B cell (primary cell): Measurements from ENCODE around the gene LIX1. TPM values are rescaled to one million over a fixed set of nuclear protein-coding genes. Genes with fewer than 3 reads are reported as not detected.

ENCODE experiments used
- ATAC-seq: fragments of 200-7000 bp; cut with Tn5 transposase; one replicate; pipeline ENCODE4 v1.10.0; 2021; ENCODE audit warnings: low read depth, mild to moderate bottlenecking, moderate number of reproducible peaks, moderate library complexity
- CTCF ChIA-PET: fragments of 350-600 bp; sonication (Branson Sonifier 250); formaldehyde crosslinking; loops from one replicate; lab custom pipeline; 2021; ENCODE audit warnings: antibody characterized with exemption, inconsistent platforms; lab: Charles Lee
- POLR2A ChIA-PET: fragments of 350-600 bp; sonication (Branson Sonifier 250); formaldehyde crosslinking; loops from one replicate; lab custom pipeline; 2021; ENCODE audit warnings: antibody characterized with exemption; lab: Charles Lee
- DNase-seq: peaks from one replicate; pipeline ENCODE4 v3.0.0; 2013
- H2AFZ ChIP-seq: 2 replicates; pipeline ENCODE4 v1.6.1; 2012; ENCODE audit warnings: mild to moderate bottlenecking, low read depth, low read length; ENCODE audit not compliant: insufficient read depth, poor library complexity, severe bottlenecking
- H3K27ac ChIP-seq, 2 donors: 1 replicate in 1 of 2; 2 replicates in 1 of 2; pipeline ENCODE4 v1.5.1; 2012 to 2013; ENCODE audit warnings: low read length in 2 of 2, mild to moderate bottlenecking in 2 of 2, moderate library complexity in 1 of 2
- H3K27me3 ChIP-seq, 4 experiments: fragments of 200-600 bp in 1 of 4; sonication (generic) in 1 of 4; replicated peaks in 1 of 4; 1 replicate in 2 of 4; 2 replicates in 2 of 4; pipeline versions ENCODE4 v1.6.1 to v1.7.0; 2013 to 2016; ENCODE audit warnings: low read length in 3 of 4, mild to moderate bottlenecking in 2 of 4, mixed read lengths in 1 of 4, moderate library complexity in 1 of 4; ENCODE audit not compliant: insufficient read depth in 4 of 4, control insufficient read depth in 3 of 4; ENCODE audit errors: control extremely low read depth in 1 of 4
- H3K36me3 ChIP-seq, 2 experiments: replicated peaks in 1 of 2; 1 replicate in 1 of 2; 2 replicates in 1 of 2; pipeline versions ENCODE4 v1.6.1 to v1.7.1; 2013; ENCODE audit warnings: low read length in 1 of 2; ENCODE audit not compliant: insufficient read depth in 2 of 2, control insufficient read depth in 1 of 2; ENCODE audit errors: control extremely low read depth in 1 of 2, extremely low read depth in 1 of 2
- H3K4me1 ChIP-seq, 2 donors: fragments of 200-600 bp in 1 of 2; sonication (generic) in 1 of 2; 1 replicate in 1 of 2; 2 replicates in 1 of 2; pipeline versions ENCODE4 v1.5.1 to v1.6.1; 2013 to 2017; ENCODE audit warnings: low read length in 2 of 2; ENCODE audit not compliant: control insufficient read depth in 2 of 2, insufficient read depth in 2 of 2
- H3K4me2 ChIP-seq: replicated peaks from 2 replicates; pipeline ENCODE3; 2012; ENCODE audit warnings: mild to moderate bottlenecking, low read depth, low read length; ENCODE audit not compliant: poor library complexity, severe bottlenecking
- H3K4me3 ChIP-seq, 5 experiments: fragments of 200-600 bp in 1 of 5; sonication (generic) in 1 of 5; 1 replicate in 3 of 5; 2 replicates in 2 of 5; pipeline versions ENCODE4 v1.5.1 to v1.7.0; 2011 to 2016; ENCODE audit warnings: low read length in 4 of 5, mild to moderate bottlenecking in 4 of 5, low read depth in 2 of 5, control low read depth in 1 of 5, moderate library complexity in 1 of 5; ENCODE audit not compliant: insufficient read depth in 1 of 5; ENCODE audit errors: control extremely low read depth in 1 of 5, extremely low read depth in 1 of 5
- H3K79me2 ChIP-seq: fragments of 200-600 bp; sonication (generic); one replicate; pipeline ENCODE4 v1.6.0; 2016; ENCODE audit warnings: low read length; ENCODE audit not compliant: control insufficient read depth, insufficient read depth
- H3K9ac ChIP-seq: fragments of 200-600 bp; sonication (generic); 2 replicates; pipeline ENCODE4 v1.6.1; 2017; ENCODE audit warnings: mild to moderate bottlenecking, low read length, moderate library complexity
- H3K9me3 ChIP-seq, 3 donors: one replicate each; pipeline versions ENCODE4 v1.6.1 to v1.7.1; 2013; ENCODE audit warnings: low read length in 2 of 3; ENCODE audit not compliant: control insufficient read depth in 2 of 3, insufficient read depth in 1 of 3; ENCODE audit errors: control extremely low read depth in 1 of 3
- H4K20me1 ChIP-seq: 2 replicates; pipeline ENCODE4 v1.6.0; 2012; ENCODE audit warnings: mild to moderate bottlenecking, low read length; ENCODE audit not compliant: insufficient read depth, control insufficient read depth, poor library complexity, severe bottlenecking
- H3K27ac Mint-ChIP-seq: one replicate; pipeline ENCODE4 v1.8.0; 2021; ENCODE audit warnings: mixed read lengths
- H3K27me3 Mint-ChIP-seq: one replicate; pipeline ENCODE4 v1.8.0; 2021; ENCODE audit warnings: mixed read lengths
- H3K4me1 Mint-ChIP-seq: one replicate; pipeline ENCODE4 v1.8.0; 2021; ENCODE audit warnings: mixed read lengths
- H3K4me3 Mint-ChIP-seq: one replicate; pipeline ENCODE4 v1.8.0; 2021; ENCODE audit warnings: mixed read lengths
- H3K9me3 Mint-ChIP-seq: one replicate; pipeline ENCODE4 v1.8.0; 2022; ENCODE audit warnings: mixed read lengths; ENCODE audit not compliant: insufficient read depth
- CTCF ChIP-seq: fragments of 200-600 bp; IDR thresholded peaks from one replicate; pipeline ENCODE4 v1.8.0; 2022; ENCODE audit warnings: antibody characterized with exemption, mild to moderate bottlenecking
- EZH2 ChIP-seq: IDR thresholded peaks from 2 replicates; pipeline ENCODE4 v1.6.1; 2012; ENCODE audit warnings: borderline replicate concordance, low read depth, mild to moderate bottlenecking, moderate library complexity, low read length; ENCODE audit not compliant: insufficient read depth, poor library complexity, severe bottlenecking
- WGBS: methylation state at CpG from one replicate; pipeline ENCODE4 v1.1.5; 2013; ENCODE audit warnings: missing lambda C conversion rate; ENCODE audit not compliant: insufficient coverage; 5-methylcytosine and 5-hydroxymethylcytosine counted together
- intact Hi-C: fragments of 100-400 bp; cut with micrococcal nuclease; formaldehyde crosslinking; loops from one replicate; pipeline ENCODE4 v1.10.0; 2022
- polyA plus RNA-seq: library from polyadenylated mRNA; depleted of rRNA; stranded (reverse); fragments of >200 nt; gene quantifications from 2 replicates; pipeline ENCODE4 v1.2.3, GENCODE V29; 2012
- total RNA-seq, 2 donors: library from RNA; stranded (reverse); fragments of 120-200 nt in 1 of 2; gene quantifications; 1 replicate in 1 of 2; 2 replicates in 1 of 2; pipeline versions ENCODE4 v1.2.3 to v1.2.4, GENCODE V29; 2013 to 2022

LIX1 gene
- total and polyA plus RNA-seq, 2 donors (not counting 1 experiment from before 2014, with no cell fraction given) = not detected

DNA sequence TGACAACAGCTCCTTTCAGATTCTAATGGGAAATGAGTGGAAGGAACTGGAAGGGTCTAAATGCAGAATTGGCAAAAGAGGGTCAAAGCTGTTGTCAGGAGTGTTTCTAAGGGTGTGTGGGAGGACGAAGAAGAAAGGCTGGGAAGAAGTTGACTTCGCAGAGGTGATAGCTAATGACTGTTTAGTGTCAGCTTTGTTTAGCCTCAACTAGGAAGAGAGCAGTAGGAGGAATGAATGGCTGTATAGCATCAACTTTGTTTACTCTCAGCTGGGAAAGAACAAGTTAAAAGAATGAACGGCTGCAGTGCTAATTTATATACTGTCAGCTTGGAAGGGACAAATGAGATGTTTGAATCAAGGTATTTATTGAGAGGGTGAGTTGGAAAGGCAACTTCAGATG, 5.9 kb upstream of the LIX1 start:
- Histone ChIP-seq H3K36me3 (peaks cover 0 to 1% of the 10 kb centered on the region in 2 experiments), H3K4me2 (no peak overlapping the region), H3K27ac (no peak overlapping the region), H3K9ac (no peak overlapping the region), H3K4me1 (no peaks in the 10 kb centered on the region), H3K4me3 (no peak overlapping the region), H3K79me2 (no peaks in the 10 kb centered on the region), H3K9me3 (no peaks in the 10 kb centered on the region), H4K20me1 (no peaks in the 10 kb centered on the region), H3K27me3 (no peaks in the 10 kb centered on the region), H2AFZ (no peak overlapping the region)
- Mint-ChIP-seq H3K27me3 (no peaks in the 10 kb centered on the region), H3K9me3 (no peaks in the 10 kb centered on the region), H3K4me1 (no peaks in the 10 kb centered on the region), H3K4me3 (no peak overlapping the region), H3K27ac (no peak overlapping the region)
- DNase-seq (no peak), ATAC-seq (no peak)
- ChIA-PET POLR2A (no interaction called here), CTCF (interaction anchor here (1.2 to 3.0 kb wide), 3 partner anchors 13 to 17 kb away, joined by 4 to 14 read pairs (median 4); no protein-coding TSS in a partner anchor)
- 100% methylated on average over 2 of the region's 3 CpGs for WGBS
- no peak for TF ChIP-seq EZH2
- no peak for TF ChIP-seq CTCF
- intact Hi-C loops = no loop called here

DNA sequence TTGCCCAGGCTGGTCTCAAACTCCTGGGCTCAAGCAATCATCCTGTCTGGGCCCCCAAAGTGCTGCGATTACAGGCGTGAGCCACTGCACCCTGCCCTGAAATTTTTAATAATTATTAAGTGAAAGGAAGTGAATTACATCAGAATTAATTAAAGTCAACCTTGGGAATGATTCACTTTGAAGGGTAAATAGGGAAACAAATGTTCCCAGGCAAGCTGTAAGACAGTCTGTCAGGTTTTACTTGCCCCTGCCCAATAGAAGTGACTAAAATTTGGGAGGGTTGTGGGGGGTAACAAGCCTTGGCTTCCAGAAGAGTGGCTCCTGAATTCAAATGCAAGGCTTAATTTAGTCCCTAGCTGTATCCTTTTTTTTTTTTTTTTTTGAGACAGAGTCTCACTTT, 1.3 kb upstream of the LIX1 start:
- no peak overlapping the region for H3K4me2 ChIP-seq
- H3K27ac ChIP-seq = no peak overlapping the region
- no peaks in the 10 kb centered on the region for H3K9me3 ChIP-seq
- Mint-ChIP-seq H3K4me3 (no peak overlapping the region), H3K27ac (no peak overlapping the region), H3K9me3 (no peaks in the 10 kb centered on the region), H3K4me1 (no peaks in the 10 kb centered on the region), H3K27me3 (no peaks in the 10 kb centered on the region)
- H3K79me2 ChIP-seq = no peaks in the 10 kb centered on the region
- intact Hi-C loops = loop anchor here (1.0 kb wide), 1 partner anchor 149 kb away; no protein-coding TSS in a partner anchor
- no peak overlapping the region for H3K4me3 ChIP-seq
- POLR2A ChIA-PET = no interaction called here
- no CpG with 5 or more reads among the region's 2 CpGs for WGBS
- ATAC-seq = no peak
- CTCF ChIA-PET = interaction anchor here (0.6 to 3.6 kb wide), 10 partner anchors 17 to 391 kb away, joined by 3 to 40 read pairs (median 4); no protein-coding TSS in a partner anchor
- no peak for DNase-seq
- H2AFZ ChIP-seq = no peak overlapping the region
- no peaks in the 10 kb centered on the region for H3K4me1 ChIP-seq
- no peaks in the 10 kb centered on the region for H3K27me3 ChIP-seq
- no peak overlapping the region for H3K9ac ChIP-seq
- H3K36me3 ChIP-seq = no peaks in the 10 kb centered on the region
- H4K20me1 ChIP-seq = no peaks in the 10 kb centered on the region
- TF ChIP-seq EZH2 (no peak), CTCF (no peak)
